Transverse colon (tissue), 4 donors: ENCODE results near the gene SPEN. TPM values are rescaled to one million over a fixed set of nuclear protein-coding genes. Genes with fewer than 3 reads are reported as not detected.
A peak's percentile ranks its signal among the peaks of the same experiment; 100 is the strongest.

Experiments
- DNase-seq: peaks from one replicate; pipeline ENCODE4 v3.0.0-alpha.2; 2019
- H3K27ac ChIP-seq, 4 donors: fragments of 200-600 bp; sonication (generic); 2 replicates each; pipeline ENCODE4 v1.5.1; 2016 to 2018; ENCODE audit warnings: inconsistent platforms in 4 of 4
- H3K27me3 ChIP-seq: fragments of 200-600 bp; sonication (generic); 2 replicates; pipeline ENCODE4 v1.5.1; 2017; ENCODE audit warnings: inconsistent platforms
- H3K36me3 ChIP-seq, 4 donors: fragments of 200-600 bp; sonication (generic); 2 replicates each; pipeline ENCODE4 v1.5.1; 2017 to 2019; ENCODE audit warnings: inconsistent platforms in 4 of 4
- H3K4me1 ChIP-seq, 4 donors: fragments of 200-600 bp; sonication (generic); 2 replicates each; pipeline ENCODE4 v1.5.1; 2017 to 2020; ENCODE audit warnings: inconsistent platforms in 4 of 4
- H3K4me3 ChIP-seq, 4 donors: fragments of 200-600 bp; sonication (generic); 1 replicate in 1 of 4; 2 replicates in 3 of 4; pipeline versions ENCODE4 v1.5.1 to v1.6.1; 2017 to 2019; ENCODE audit warnings: inconsistent platforms in 4 of 4
- H3K9me3 ChIP-seq, 2 donors: fragments of 200-600 bp; sonication (generic); 2 replicates each; pipeline ENCODE4 v1.5.1; 2017 to 2019; ENCODE audit warnings: inconsistent platforms in 2 of 2
- EP300 ChIP-seq: sonication (generic); formaldehyde crosslinking; IDR thresholded peaks from one replicate; pipeline ENCODE4 v1.6.1; 2017; ENCODE audit warnings: antibody characterized with exemption, low read depth
- POLR2A ChIP-seq: fragments of 450-650 bp; IDR thresholded peaks from one replicate; pipeline ENCODE4 v1.6.1; 2016; ENCODE audit warnings: antibody characterized with exemption, mild to moderate bottlenecking, moderate library complexity
- POLR2AphosphoS5 ChIP-seq, 3 donors: sonication (generic); formaldehyde crosslinking; IDR thresholded peaks; one replicate each; pipeline ENCODE4 v1.6.1; 2016; ENCODE audit warnings: antibody characterized with exemption in 3 of 3
- WGBS, 2 donors: methylation state at CpG; one replicate each; pipeline ENCODE4 v1.1.5; 2018; ENCODE audit warnings: low coverage in 1 of 2; 5-methylcytosine and 5-hydroxymethylcytosine counted together
- in situ Hi-C, 4 donors: fragments of 200-750 bp; cut with MboI; loops; one replicate each; pipeline versions ENCODE4 v1.15.0 to v1.15.1; 2017; ENCODE audit warnings: low sequenced_read_pairs in 3 of 4, low pct_ligation_motif_present in 1 of 4, low pct_unique_long_range_greater_than_20kb in 1 of 4
- intact Hi-C: fragments of 100-400 bp; cut with DNase I; formaldehyde crosslinking; loops from one replicate; pipeline ENCODE4 v1.15.1; 2023; ENCODE audit warnings: low total_unique reads
- total RNA-seq, 4 donors: library from RNA; depleted of rRNA; stranded (reverse); fragments of >200 nt; gene quantifications; one replicate each; pipeline ENCODE4 v1.1.0, GENCODE V29; 2016
- TF ChIP-seq, protein P1 (sequence below), 5 experiments: fragments of 200-600 bp in 3 of 5; fragments of 450-650 bp in 2 of 5; sonication (generic) in 3 of 5; IDR thresholded peaks; 1 replicate in 2 of 5; 2 replicates in 3 of 5; pipeline ENCODE4 v1.5.1; 2016 to 2017; ENCODE audit warnings: antibody characterized with exemption in 5 of 5, inconsistent platforms in 3 of 5, mild to moderate bottlenecking in 2 of 5, moderate library complexity in 1 of 5

The SPEN gene
- total RNA-seq, 4 donors from 2014 or later: 28.4 to 81.9 (median 42.6) TPM

DNA sequence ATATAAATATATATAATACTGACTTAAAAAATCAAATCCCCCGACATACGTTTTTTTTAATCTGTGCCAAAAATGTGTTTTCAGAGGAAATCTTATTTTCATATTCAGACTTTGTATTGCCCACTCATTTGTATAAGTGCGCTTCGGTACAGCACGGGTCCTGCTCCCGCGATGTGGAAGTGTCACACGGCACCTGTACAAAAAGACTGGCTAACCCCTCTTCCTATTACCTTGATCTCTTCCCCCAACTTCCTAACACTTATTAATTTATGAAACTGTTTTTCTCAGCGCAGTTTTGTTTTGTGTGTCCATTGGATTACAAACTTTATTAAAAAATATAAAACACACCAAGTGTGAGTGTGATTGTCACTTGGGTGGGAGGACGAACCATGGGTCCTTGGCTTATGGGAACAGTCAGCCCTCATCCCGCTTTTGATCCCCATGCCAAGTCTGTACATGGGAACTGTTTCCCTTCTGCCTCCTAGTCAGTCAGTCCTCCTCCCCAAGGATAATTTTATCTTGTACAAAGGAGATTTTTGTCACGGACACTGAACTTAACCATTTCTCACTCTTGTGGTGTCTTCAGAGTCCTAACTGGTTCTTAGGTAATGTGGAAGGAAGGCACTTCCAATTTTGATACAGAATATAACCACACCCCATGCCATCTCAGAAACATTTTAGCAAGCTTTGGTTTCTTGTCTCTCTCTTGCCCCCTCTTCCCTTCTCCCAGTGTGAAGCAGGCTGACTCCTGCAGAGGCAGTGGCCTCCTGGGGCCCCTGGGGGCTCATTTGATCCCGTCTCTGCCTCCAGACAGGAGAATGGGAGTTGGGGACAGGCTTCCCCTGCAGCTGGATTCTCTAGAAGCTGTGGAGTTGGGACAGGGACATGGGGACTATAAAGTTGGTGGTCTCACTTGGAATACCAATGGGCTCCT, 92.9 kb downstream of the SPEN start:
- peaks cover 0 to 50% (median 21%) of the 10 kb centered on the region in 4 donors for H3K36me3 ChIP-seq
- H3K9me3 ChIP-seq: no peaks in the 10 kb centered on the region
- no peaks in the 10 kb centered on the region for H3K27me3 ChIP-seq
- peaks cover 0 to 12% (median 8%) of the 10 kb centered on the region in 4 donors for H3K4me1 ChIP-seq
- in situ Hi-C loops (no loop called here), intact Hi-C loops (loop anchor here (10.0 kb wide), 1 partner anchor 56 kb away; no protein-coding TSS in a partner anchor)
- H3K4me3 ChIP-seq: no peak overlapping the region
- WGBS, 2 donors: 88 to 91% methylated on average over 12 to 13 of the region's 13 CpGs
- TF ChIP-seq, protein P1, sequence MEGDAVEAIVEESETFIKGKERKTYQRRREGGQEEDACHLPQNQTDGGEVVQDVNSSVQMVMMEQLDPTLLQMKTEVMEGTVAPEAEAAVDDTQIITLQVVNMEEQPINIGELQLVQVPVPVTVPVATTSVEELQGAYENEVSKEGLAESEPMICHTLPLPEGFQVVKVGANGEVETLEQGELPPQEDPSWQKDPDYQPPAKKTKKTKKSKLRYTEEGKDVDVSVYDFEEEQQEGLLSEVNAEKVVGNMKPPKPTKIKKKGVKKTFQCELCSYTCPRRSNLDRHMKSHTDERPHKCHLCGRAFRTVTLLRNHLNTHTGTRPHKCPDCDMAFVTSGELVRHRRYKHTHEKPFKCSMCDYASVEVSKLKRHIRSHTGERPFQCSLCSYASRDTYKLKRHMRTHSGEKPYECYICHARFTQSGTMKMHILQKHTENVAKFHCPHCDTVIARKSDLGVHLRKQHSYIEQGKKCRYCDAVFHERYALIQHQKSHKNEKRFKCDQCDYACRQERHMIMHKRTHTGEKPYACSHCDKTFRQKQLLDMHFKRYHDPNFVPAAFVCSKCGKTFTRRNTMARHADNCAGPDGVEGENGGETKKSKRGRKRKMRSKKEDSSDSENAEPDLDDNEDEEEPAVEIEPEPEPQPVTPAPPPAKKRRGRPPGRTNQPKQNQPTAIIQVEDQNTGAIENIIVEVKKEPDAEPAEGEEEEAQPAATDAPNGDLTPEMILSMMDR (IDR thresholded peaks at IDR 0.05): no peak
- TF ChIP-seq EP300 (no peak), POLR2AphosphoS5 (IDR thresholded peaks at IDR 0.05) (no peak), POLR2A (no peak)
- peak overlapping the region in 1 of 4 donors; percentile 31 for H3K27ac ChIP-seq
- DNase-seq: no peak

DNA sequence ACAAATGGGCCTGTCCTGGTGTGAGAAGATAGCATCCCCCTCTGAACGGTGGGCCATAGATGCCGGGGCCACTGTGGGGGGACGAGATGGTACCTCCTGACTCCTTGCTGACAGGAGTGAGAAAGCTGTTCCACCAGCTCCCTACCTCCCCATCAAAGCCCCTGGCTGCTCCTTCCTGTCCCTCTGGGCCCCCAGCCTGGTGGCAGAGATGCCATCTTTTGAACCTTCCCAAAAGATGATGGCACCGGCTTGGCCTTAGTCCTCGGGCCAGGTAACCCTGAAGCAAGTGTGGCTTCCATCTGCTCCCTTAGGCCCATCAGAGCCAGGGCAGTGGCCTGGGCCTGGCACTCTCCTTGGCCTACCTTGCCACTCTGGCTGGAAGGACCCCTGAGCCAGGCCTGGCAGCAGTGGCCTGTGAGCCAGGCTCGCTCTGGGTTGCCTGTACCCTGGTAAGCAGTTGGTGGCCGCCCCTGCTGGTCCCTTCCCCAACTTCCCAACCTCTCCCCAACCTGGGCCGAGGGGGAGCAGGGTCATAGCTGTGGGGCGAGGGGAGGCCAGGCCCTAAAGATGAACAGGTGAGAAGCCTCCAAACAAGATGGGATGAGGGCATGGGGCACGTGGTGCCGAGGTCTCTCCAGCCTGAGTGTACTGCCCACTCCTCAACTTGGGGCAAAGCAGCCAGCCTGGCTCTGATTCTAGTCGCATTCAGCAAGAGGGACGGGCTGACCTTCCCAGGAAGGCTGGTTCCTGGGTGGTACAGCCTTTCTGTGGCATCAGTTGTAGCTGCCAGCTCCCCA, 93.7 kb downstream of the SPEN start:
- intact Hi-C loops (loop anchor here (10.0 kb wide), 1 partner anchor 56 kb away; no protein-coding TSS in a partner anchor), in situ Hi-C loops (no loop called here)
- no peak overlapping the region for H3K4me3 ChIP-seq
- TF ChIP-seq POLR2A: no peak
- TF ChIP-seq POLR2AphosphoS5 (IDR thresholded peaks at IDR 0.05): no peak
- TF ChIP-seq EP300: no peak
- TF ChIP-seq, protein P1 (IDR thresholded peaks at IDR 0.05): no peak
- no peak overlapping the region for H3K27ac ChIP-seq
- H3K4me1 ChIP-seq: peaks cover 0 to 12% (median 8%) of the 10 kb centered on the region in 4 donors
- H3K9me3 ChIP-seq: no peaks in the 10 kb centered on the region
- no peak for DNase-seq
- H3K36me3 ChIP-seq: peaks cover 0 to 50% (median 22%) of the 10 kb centered on the region in 4 donors
- 93% methylated on average over 12 of the region's 13 CpGs; no CpG with 5 or more reads in 1 of the 2 donors for WGBS, 2 donors
- no peaks in the 10 kb centered on the region for H3K27me3 ChIP-seq

DNA sequence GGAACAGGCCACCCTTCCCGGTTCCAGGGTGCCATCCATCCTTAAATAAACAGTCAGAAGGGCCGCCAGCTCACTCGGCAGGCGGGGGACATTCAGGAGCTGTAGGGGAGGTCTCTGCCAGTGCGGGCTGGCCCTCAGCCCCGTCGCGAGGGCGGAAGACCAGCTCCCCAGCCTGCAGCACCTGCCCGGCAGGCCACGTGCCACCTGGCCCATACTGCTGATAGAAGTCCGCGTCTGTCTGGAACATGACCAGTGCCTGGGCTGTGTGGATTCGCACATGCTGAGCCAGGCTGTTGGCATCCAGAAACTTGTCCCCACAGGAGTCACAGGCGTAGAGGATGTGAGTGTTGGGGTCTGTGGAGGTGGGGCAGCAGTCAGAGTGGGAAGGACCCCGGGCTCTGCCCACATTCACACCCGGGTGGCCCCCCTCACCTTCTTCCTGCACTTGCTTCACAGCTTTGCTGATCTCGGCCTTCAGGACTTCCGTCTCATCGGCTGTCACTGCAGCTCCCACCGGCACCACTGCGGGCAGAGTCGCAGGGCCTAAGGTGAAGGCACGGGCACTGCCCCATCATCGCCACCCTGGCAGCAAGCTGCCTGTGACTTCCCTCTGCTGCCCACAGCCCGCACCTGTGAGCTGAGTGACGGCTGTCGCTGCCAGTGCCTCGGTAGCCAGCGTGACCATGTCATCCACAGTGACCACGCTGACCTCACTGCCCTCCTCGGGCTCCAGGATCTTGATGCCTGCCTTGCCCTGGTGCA, 94.6 kb downstream of the SPEN start:
- intact Hi-C loops (loop anchor here (10.0 kb wide), 1 partner anchor 57 kb away; no protein-coding TSS in a partner anchor), in situ Hi-C loops (no loop called here)
- peaks cover 0 to 50% (median 22%) of the 10 kb centered on the region in 4 donors for H3K36me3 ChIP-seq
- WGBS, 2 donors: 80 to 90% methylated on average over 1 to 24 of the region's 32 CpGs
- DNase-seq: no peak
- H3K27me3 ChIP-seq: no peaks in the 10 kb centered on the region
- H3K9me3 ChIP-seq: no peaks in the 10 kb centered on the region
- H3K27ac ChIP-seq: no peak overlapping the region
- H3K4me3 ChIP-seq: no peak overlapping the region
- peaks cover 0 to 12% (median 8%) of the 10 kb centered on the region in 4 donors for H3K4me1 ChIP-seq
- TF ChIP-seq, protein P1 (IDR thresholded peaks at IDR 0.05): no peak
- TF ChIP-seq EP300 (no peak), POLR2AphosphoS5 (IDR thresholded peaks at IDR 0.05) (no peak), POLR2A (no peak)
